ENCODE data around the gene SGMS1. TPM values are rescaled to one million over a fixed set of nuclear protein-coding genes. Genes with fewer than 3 reads are reported as not detected.
"Not testable (repeated sequence)": the region's sequence is repeated elsewhere in the genome, so short reads cannot be mapped to it uniquely, and the experiment has no call there.

The SGMS1 gene
- total and polyA plus RNA-seq, 5 donors, result 12.0 to 26.0 (median 24.5) TPM

DNA sequence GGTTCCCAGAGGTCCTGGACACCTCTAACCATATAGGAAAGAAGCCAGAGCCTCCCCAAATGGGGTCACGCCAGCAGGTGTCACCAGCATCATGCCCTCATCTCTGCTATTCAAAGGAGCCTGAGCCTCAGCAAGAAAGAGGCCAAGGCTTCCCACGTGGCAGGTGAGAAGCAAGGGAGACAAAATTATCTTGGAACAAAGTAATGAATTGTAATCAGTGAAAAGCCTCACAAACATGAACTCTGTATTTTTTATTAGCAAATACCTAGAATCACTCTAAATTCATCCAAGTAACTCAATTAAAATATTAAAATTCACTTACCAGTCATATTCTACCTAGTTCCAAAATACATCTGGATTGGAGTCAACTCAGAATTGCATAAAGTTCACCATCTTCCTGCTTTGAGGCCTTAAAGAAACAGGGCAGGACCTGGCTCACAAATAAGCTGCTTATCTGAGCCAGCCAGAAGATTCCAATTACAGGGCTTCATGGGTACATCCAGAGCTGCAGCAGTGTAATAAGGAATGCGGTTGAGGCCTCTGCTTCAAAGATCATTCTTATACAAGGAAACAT, 68.7 kb downstream of the SGMS1 start:
- peaks cover 17% of the 10 kb centered on the region for H3K4me1 ChIP-seq (ENCODE audit: control insufficient read depth, insufficient read depth, low read length)
- no peak overlapping the region for H3K4me3 ChIP-seq (ENCODE audit: low read length)
- intact Hi-C loops (cut with DNase I), result loop anchor here in 3 of 4 donors (5.0 to 10.0 kb wide), 2 partner anchors 60 to 67 kb away; partner anchors contain the start of gene SGMS1 (in 2 of the 3)
- H3K27ac ChIP-seq (ENCODE audit: low read length), result peak overlapping the region; percentile 11
- DNase-seq, result peak in 1 of 3 donors; percentile 47
- ATAC-seq, result peak; percentile 73 to 79
- H3K9me3 ChIP-seq (ENCODE audit: control insufficient read depth, low read length), result no peaks in the 10 kb centered on the region
- 33% methylated on average over 3 of the region's 3 CpGs for WGBS
- H3K27me3 ChIP-seq (ENCODE audit: control insufficient read depth, insufficient read depth), result no peaks in the 10 kb centered on the region

DNA sequence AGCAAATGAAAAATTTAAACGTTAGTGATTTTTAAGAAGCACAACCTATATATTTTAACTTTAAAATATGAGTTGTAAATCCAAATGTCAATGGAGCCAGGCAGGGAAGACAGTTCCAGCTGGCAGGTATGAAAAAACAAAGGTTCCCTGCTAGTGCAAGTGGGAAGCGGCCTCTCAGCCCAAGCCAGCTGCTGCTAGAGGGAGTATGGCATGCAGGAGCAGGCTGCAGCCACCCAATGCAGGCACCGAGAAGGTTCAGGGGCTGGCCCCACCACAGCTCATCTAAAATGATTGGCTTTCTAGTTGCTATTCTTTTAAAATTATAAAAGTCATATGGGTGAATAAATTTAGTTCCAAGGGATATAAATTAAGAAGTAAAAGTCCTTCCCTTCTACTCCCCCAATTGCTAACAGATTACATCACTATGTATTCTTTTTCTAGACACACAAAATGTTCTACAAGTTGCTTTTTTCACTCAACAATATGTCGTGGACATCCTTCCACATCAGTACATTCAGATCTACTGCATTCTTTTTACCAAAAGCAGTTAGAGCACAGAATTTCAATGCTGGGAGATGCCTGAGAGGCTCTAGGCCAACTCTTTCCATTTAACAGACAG, 69.3 kb downstream of the SGMS1 start:
- 65% methylated on average over 4 of the region's 4 CpGs for WGBS
- Histone ChIP-seq H3K4me3 (ENCODE audit: low read length) (no peak overlapping the region), H3K27me3 (ENCODE audit: control insufficient read depth, insufficient read depth) (no peaks in the 10 kb centered on the region), H3K4me1 (ENCODE audit: control insufficient read depth, insufficient read depth, low read length) (peaks cover 17% of the 10 kb centered on the region), H3K9me3 (ENCODE audit: control insufficient read depth, low read length) (no peaks in the 10 kb centered on the region), H3K27ac (ENCODE audit: low read length) (peak overlapping the region; percentile 11)
- peak in 2 of 3 donors; percentile 54 to 57 for DNase-seq
- no peak for ATAC-seq
- intact Hi-C loops (cut with DNase I), result loop anchor here in 2 of 4 donors (5.0 to 10.0 kb wide), 2 partner anchors 60 to 68 kb away; partner anchors contain the start of gene SGMS1 (in 1 of the 2)

DNA sequence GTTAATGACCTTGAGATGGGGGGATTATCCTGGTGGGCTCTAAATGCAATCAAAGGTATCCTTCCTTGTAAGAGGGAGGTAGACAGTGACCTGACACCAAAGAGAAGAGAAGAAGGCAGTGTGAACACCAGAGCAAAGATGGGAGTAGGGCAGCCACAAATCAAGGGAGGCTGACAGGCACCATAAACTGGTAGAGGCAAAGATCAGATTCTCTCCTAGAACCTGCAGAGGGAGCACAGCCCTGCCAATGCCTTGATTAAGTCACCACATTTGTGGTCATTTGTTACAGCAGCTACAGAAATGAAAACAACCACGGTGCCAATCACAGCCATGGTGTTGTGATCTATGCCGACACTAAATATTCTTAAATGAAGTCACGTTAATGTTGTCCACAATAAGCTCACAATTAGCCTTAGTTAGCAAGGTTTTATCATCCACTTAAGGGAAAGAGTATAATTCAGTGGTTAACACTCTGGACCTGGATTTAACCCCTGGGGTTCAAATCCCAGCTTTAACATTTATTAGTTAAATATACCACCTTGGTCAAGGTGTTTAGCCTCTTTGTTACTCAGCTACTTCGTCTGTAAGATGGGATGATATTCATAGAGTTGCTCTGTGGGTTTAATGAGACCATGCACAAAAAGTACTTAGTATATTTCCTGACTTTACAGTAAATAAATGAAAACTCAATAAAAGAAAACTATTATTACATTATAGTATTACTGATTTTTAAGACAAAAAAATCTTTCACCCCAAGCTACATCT, 70.8 kb downstream of the SGMS1 start:
- H3K27me3 ChIP-seq (ENCODE audit: control insufficient read depth, insufficient read depth), result no peaks in the 10 kb centered on the region
- intact Hi-C loops (cut with DNase I), result loop anchor here in 2 of 4 donors (5.0 to 10.0 kb wide), 2 partner anchors 62 to 69 kb away; partner anchors contain the start of gene SGMS1 (in 1 of the 2)
- H3K9me3 ChIP-seq (ENCODE audit: control insufficient read depth, low read length), result no peaks in the 10 kb centered on the region
- no peak for DNase-seq
- no peak overlapping the region for H3K4me3 ChIP-seq (ENCODE audit: low read length)
- no peak for ATAC-seq
- peaks cover 17% of the 10 kb centered on the region for H3K4me1 ChIP-seq (ENCODE audit: control insufficient read depth, insufficient read depth, low read length)
- WGBS, result 69% methylated on average over 4 of the region's 4 CpGs
- H3K27ac ChIP-seq (ENCODE audit: low read length), result peak overlapping the region; percentile 70

DNA sequence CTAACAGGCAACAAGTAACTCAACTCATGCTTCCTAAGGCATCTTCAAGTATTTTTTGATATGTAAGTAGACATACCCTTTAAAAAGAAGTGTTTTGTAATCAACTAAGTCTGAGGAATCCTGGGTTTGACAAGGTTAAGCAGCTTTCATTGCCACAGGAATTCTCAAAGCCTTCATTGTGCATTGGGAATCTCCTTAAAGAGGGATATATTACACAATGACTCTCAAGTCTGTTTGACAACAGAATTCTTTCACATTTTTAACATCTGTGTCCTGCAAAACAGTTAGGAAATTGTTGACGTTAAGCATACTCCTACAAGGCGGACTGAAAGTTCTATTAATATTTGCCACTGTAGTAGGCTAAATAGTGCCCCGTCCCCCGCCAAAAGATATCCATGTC, 71.4 kb downstream of the SGMS1 start:
- ATAC-seq (peak in 1 of 2 donors; percentile 5), DNase-seq (no peak)
- H3K4me1 ChIP-seq (ENCODE audit: control insufficient read depth, insufficient read depth, low read length), result peaks cover 17% of the 10 kb centered on the region
- peak overlapping the region; percentile 70 for H3K27ac ChIP-seq (ENCODE audit: low read length)
- H3K4me3 ChIP-seq (ENCODE audit: low read length), result no peak overlapping the region
- 47% methylated on average over 4 of the region's 4 CpGs for WGBS
- intact Hi-C loops (cut with DNase I), result loop anchor here in 2 of 4 donors (5.0 to 10.0 kb wide), 2 partner anchors 62 to 70 kb away; partner anchors contain the start of gene SGMS1 (in 1 of the 2)
- no peaks in the 10 kb centered on the region for H3K27me3 ChIP-seq (ENCODE audit: control insufficient read depth, insufficient read depth)
- no peaks in the 10 kb centered on the region for H3K9me3 ChIP-seq (ENCODE audit: control insufficient read depth, low read length)

DNA sequence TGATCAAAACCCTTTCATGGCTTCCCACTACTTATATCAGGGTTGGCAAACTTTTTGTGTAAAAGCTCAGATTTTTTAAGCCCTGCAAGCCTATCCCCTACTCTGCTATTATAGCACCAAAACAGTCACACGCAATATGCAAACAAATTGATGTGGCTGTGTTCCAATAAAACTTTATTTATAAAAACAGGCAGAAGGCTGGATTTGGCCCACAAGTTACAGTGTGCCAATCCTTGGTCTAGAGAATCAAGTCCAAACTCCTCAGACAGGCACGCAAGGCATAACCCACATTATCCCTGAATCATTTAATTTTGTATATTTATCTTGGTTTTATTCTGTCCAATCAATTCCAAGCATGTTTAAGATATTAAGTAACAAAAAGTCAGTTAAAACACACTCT, 71.9 kb downstream of the SGMS1 start:
- ATAC-seq, result no peak
- Histone ChIP-seq H3K27ac (ENCODE audit: low read length) (no peak overlapping the region), H3K27me3 (ENCODE audit: control insufficient read depth, insufficient read depth) (no peaks in the 10 kb centered on the region), H3K4me3 (ENCODE audit: low read length) (no peak overlapping the region), H3K9me3 (ENCODE audit: control insufficient read depth, low read length) (no peaks in the 10 kb centered on the region), H3K4me1 (ENCODE audit: control insufficient read depth, insufficient read depth, low read length) (peaks cover 17% of the 10 kb centered on the region)
- WGBS, result 89% methylated on average over 2 of the region's 2 CpGs
- intact Hi-C loops (cut with DNase I), result loop anchor here in 2 of 4 donors (5.0 to 10.0 kb wide), 2 partner anchors 63 to 70 kb away; partner anchors contain the start of gene SGMS1 (in 1 of the 2)
- DNase-seq, result no peak

DNA sequence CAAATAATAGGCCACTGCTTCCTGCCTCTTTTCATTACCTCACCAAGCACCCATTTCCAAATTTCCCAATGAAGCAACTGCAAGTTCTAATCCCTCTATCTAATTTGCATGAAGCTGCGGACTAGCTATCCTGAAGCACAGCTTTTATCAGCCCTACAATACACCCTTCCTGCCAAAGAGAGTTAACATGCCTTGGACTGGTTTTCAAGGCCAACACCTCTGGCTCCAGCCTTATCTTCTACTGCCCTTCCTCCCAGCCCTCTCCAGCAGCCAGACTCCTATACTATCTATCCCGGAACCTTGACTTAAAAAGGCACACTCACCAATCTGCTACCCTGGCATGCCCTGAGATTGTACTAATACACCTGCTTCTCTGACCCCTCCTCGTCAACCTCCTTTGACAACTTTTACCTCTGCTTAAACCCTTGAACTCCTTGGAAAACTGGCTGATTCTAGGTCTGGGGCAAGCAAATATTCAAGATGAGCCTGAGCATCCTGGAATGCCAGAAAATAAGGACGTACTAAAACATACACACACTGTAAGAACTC, 73.4 kb downstream of the SGMS1 start:
- Histone ChIP-seq H3K4me3 (ENCODE audit: low read length) (no peak overlapping the region), H3K9me3 (ENCODE audit: control insufficient read depth, low read length) (no peaks in the 10 kb centered on the region), H3K27me3 (ENCODE audit: control insufficient read depth, insufficient read depth) (no peaks in the 10 kb centered on the region), H3K27ac (ENCODE audit: low read length) (peak overlapping the region; percentile 31), H3K4me1 (ENCODE audit: control insufficient read depth, insufficient read depth, low read length) (peaks cover 11% of the 10 kb centered on the region)
- ATAC-seq (peak; percentile 95 to 97), DNase-seq (peak in 2 of 3 donors; percentile 26 to 73)
- 41% methylated on average over 4 of the region's 4 CpGs for WGBS
- intact Hi-C loops (cut with DNase I), result loop anchor here in 2 of 4 donors (5.0 to 10.0 kb wide), 2 partner anchors 64 to 72 kb away; partner anchors contain the start of gene SGMS1 (in 1 of the 2)

DNA sequence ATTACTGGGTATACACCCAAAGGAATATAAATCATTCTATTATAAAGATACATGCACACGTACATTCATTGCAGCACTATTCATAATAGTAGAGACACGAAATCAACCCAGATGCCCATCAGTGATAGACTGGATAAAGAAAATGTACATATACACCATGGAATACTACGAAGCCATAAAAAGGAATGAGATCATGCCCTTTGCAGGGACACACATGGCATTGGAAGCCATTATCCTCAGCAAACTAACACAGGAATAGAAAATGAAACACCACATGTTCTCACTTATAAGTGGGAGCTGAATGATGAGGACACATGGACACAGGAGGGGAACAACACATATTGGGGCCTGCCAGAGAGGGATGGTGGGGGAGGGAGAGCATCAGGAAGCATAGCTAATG, 74.6 kb downstream of the SGMS1 start:
- H3K9me3 ChIP-seq (ENCODE audit: control insufficient read depth, low read length); H3K27ac ChIP-seq (ENCODE audit: low read length); H3K4me3 ChIP-seq (ENCODE audit: low read length); H3K27me3 ChIP-seq (ENCODE audit: control insufficient read depth, insufficient read depth); H3K4me1 ChIP-seq (ENCODE audit: control insufficient read depth, insufficient read depth, low read length); DNase-seq; ATAC-seq; intact Hi-C loops (cut with DNase I): not testable (repeated sequence)
- WGBS, result 93% methylated on average over 3 of the region's 3 CpGs

DNA sequence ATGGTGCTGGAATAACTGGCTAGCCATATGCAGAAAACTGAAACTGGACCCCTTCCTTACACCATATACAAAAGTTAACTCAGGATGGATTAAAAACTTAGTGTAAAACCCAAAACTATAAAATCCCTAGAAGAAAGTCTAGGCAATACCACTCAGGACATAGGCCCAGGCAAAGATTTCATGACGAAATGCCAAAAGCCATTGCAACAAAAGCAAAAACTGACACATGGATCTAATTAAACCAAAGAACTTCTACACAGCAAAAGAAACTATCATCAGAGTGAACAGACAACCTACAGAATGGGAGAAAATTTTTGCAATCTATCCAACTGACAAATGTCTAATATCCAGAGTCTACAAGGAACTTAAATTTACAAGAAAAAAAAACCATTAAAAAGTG, 75.3 kb downstream of the SGMS1 start:
- H3K27ac ChIP-seq (ENCODE audit: low read length); H3K4me1 ChIP-seq (ENCODE audit: control insufficient read depth, insufficient read depth, low read length); H3K27me3 ChIP-seq (ENCODE audit: control insufficient read depth, insufficient read depth); H3K4me3 ChIP-seq (ENCODE audit: low read length); H3K9me3 ChIP-seq (ENCODE audit: control insufficient read depth, low read length); intact Hi-C loops (cut with DNase I); ATAC-seq; DNase-seq: not testable (repeated sequence)
- WGBS, result 94% methylated on average over 1 of the region's 1 CpG

DNA sequence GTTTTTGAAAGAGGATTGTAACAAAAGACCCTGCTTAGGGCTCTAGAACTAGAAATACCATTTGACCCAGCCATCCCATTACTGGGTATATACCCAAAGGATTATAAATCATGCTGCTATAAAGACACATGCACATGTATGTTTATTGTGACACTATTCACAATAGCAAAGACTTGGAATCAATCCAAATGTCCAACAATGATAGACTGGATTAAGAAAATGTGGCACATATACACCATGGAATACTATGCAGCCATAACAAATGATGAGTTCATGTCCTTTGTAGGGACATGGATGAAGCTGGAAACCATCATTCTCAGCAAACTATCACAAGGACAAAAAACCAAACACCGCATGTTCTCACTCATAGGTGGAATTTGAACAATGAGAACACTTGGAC, 77.5 kb downstream of the SGMS1 start:
- H3K4me3 ChIP-seq (ENCODE audit: low read length); ATAC-seq; DNase-seq; H3K9me3 ChIP-seq (ENCODE audit: control insufficient read depth, low read length); H3K27ac ChIP-seq (ENCODE audit: low read length); H3K4me1 ChIP-seq (ENCODE audit: control insufficient read depth, insufficient read depth, low read length); H3K27me3 ChIP-seq (ENCODE audit: control insufficient read depth, insufficient read depth); intact Hi-C loops (cut with DNase I): not testable (repeated sequence)
- WGBS, result 93% methylated on average over 1 of the region's 1 CpG

DNA sequence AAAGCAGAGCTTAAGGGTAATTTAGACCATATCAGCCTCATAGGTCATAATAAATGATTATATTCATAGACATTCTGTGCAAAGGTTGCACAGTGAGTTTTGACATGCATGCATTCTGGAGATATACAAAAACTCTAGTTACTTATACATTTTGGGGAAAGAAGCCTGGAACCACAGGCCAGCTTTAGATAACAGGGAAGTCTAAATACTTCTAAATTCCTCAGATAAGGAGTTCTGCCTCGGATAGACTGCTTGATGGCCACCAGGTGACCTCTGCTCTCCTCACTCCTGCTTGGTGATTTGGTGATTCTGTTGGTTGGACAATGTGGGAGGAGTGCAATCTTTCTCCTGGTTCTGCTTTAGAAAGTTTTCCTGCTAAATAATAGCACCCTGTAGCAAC, 77.9 kb downstream of the SGMS1 start:
- Histone ChIP-seq H3K4me3 (ENCODE audit: low read length) (no peak overlapping the region), H3K9me3 (ENCODE audit: control insufficient read depth, low read length) (no peaks in the 10 kb centered on the region), H3K4me1 (ENCODE audit: control insufficient read depth, insufficient read depth, low read length) (peaks cover 1% of the 10 kb centered on the region), H3K27ac (ENCODE audit: low read length) (no peak overlapping the region), H3K27me3 (ENCODE audit: control insufficient read depth, insufficient read depth) (no peaks in the 10 kb centered on the region)
- WGBS, result 43% methylated on average over 1 of the region's 1 CpG
- no peak for ATAC-seq
- intact Hi-C loops (cut with DNase I), result no loop called here
- DNase-seq, result no peak

Data from right cardiac atrium (tissue), 5 donors.